Measurements from ENCODE around the gene COA8.
A peak's percentile ranks its signal among the peaks of the same experiment; 100 is the strongest.

COA8 gene

DNA sequence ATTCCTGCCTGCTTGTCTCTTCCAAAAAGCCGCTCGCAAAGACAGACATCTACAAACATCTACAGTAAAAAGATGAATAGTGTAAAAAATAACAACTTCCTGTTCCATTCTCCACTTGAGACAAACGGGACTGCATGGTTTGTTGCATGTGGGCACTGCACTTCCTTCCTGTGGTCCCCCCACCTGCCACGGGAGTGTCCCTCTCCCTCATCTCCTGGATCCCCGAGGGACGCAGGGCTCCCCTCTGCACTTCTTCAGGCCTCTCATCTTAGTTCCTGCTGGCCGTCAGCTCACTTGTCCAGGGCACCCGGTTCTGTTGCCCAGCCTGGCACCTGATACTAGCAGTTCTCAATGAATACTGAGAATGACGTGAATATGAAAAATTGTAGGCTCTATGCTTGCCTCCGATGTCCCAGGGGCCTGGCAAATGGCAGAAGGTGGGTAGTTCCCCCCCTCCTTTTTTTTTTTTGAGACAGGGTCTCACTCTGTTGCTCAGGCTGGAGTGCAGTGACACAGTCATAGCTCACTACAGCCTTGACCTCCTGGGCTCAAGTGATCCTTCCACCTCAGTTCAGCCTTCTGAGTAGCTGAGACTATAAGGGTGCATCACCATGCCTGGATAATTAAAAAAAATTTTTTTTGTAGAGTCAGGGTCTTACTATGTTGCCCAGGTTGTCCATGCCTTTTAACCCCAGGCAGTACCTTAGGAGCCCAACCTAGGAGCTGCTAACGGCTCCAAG lies 62.8 kb downstream of the COA8 start:
- no peak for DNase-seq

DNA sequence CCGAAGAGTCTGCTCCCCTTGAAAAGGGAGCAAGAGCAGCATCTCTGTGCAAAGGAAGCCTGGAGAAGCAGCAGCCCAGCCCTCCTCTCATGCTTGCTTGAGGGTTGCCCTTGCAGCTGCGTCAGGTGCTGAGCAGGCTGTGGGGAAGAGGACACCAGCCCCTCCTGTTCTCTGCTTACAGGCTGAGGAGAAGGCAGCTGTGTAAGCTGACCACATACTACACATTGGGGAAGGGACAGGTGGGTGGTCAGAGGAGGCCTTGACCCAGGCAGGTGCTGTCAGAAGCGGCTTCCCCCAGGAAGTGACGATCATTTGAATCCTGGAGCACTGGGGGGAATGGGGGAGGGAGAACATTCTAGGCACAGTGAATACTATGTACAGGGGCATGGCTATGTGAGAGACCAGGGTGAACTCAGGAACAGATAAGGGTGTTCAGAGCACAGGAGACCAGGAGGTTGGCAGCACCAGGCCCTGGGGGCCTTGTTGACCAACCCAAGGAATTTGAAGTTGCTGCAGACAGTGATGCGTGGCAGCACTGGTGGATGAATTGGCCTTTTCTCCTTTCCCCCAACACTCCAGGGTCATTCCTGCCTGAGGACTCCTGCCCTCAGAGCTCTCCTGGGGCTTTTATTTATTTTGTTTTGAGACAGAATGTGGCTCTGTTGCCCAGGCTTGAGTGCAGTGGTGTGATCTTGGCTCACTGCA lies 63.5 kb downstream of the COA8 start:
- peak; percentile 42 for DNase-seq

DNA sequence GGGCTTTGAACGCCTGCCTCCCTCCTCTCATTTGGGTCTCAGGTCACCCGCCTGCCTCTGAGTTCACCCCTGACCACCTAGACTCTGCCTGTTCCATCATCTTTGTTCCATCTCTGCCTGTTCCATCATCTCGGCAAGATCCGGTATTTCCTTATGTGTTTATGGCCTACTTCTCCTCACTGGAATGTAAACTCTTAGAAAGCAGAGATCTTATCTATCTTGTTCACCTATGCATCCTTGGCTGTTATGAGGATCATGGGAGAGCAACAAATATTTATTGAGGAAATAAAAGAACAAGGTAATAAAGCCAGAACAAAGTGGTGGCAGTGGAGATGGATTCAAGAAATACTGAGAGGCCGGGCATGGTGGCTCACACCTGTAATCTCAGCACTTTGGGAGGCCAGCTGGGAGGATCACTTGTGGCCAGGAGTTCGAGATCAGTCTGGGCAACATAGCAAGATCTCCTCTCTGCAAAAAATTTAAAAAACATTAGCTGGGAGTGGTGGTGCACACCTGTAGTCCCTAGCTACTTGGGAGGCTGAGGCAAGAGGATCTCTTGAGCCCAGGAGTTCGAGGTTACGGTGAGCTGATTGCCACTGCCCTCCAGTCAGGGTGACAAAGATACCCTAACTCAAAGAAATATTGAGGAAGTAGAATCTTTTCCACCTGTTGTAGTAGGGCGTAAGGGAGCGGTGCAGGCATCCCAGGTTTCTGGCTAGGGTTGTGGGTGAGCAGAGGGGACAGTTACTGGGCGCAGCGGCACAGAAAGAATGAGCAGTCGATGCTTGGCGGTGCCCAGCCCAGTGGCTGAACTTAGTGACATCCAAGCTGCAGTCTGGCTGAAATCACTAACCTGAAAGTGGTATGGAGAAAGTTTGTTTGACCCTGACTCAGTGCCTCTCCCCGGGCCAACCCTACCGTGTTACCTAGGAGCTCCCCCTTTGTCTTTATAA lies 64.6 kb downstream of the COA8 start:
- DNase-seq: peak; percentile 36

DNA sequence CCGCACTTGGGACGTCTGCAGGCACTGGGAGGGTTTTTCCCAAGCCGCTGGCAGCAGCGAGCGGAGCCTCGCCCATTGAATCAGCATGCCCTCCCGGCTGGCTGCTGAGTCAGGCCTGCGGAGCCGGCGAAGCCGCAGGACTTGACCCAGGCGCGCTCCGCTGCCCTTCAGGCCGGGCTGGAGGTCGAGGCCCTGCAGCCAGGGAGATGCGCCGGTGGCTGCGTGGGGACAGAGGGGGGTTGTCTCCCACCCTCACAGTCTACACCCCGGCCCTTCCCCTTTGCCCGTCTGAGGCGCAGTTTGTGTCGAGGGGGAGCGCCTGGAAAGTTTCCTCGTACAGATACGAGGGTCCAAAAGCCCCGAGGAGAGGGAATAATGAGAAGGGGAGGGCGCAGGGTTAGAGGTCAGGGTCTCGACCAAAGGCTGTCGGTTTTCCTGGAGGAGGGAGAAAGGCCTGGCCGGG lies 65.5 kb downstream of the COA8 start:
- DNase-seq: peak; percentile 67

DNA sequence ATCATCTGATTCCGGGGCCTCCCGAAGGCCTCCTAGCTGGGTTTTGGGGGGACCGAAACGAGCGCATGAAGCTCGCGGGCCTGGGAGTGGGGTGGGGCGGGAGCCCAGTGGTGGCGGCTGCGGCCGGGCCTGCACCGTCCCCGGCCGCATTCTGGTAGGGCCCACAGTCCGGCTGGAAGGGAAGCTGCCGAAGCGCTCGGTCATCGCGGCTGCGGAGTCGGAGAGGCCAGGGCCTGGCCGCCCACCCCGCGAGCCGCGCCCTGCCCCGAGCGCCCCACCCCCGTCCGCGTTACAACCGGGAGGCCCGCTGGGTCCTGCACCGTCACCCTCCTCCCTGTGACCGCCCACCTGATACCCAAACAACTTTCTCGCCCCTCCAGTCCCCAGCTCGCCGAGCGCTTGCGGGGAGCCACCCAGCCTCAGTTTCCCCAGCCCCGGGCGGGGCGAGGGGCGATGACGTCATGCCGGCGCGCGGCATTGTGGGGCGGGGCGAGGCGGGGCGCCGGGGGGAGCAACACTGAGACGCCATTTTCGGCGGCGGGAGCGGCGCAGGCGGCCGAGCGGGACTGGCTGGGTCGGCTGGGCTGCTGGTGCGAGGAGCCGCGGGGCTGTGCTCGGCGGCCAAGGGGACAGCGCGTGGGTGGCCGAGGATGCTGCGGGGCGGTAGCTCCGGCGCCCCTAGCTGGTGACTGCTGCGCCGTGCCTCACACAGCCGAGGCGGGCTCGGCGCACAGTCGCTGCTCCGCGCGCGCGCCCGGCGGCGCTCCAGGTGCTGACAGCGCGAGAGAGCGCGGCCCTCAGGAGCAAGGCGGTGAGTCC lies 66.1 kb downstream of the COA8 start, which contains the start of gene KLC1:
KLC1 (plus strand) TSS at position 528 of the 819 bp plus-strand sequence. CDS start 25,354 bp downstream, outside the sequence.
- peak; percentile 74 for DNase-seq

DNA sequence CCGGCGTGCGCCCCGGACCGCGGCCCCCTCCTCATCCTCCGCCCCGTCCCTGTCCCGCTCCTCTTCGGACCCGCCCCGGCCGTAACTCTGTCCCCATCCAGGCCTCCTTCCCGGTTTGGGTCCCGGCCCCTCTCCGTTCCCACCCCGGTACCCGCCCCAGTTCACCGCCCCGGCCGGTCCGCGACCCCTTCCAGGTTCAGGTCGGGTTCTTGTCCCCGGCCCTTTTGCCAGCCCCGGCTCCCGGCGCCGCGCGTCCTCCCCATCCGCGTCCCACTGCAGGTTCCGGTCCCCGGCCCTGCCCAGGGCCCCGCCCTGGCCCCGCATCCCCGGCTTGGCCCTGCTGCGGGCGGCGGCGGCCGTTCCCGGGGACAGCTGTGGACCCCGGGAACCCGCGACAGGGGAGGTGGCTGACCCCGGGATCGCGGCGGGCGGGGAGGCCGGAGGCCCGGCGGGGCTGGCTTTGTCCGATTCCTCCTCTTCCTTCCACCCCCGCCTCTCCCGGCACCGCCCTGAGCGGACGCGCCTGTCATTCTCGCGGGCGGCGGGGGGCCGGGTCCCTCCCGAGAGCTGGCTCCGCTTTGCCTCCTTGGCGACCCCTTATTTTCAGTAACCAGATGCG lies 66.9 kb downstream of the COA8 start:
- DNase-seq: peak; percentile 44

DNA sequence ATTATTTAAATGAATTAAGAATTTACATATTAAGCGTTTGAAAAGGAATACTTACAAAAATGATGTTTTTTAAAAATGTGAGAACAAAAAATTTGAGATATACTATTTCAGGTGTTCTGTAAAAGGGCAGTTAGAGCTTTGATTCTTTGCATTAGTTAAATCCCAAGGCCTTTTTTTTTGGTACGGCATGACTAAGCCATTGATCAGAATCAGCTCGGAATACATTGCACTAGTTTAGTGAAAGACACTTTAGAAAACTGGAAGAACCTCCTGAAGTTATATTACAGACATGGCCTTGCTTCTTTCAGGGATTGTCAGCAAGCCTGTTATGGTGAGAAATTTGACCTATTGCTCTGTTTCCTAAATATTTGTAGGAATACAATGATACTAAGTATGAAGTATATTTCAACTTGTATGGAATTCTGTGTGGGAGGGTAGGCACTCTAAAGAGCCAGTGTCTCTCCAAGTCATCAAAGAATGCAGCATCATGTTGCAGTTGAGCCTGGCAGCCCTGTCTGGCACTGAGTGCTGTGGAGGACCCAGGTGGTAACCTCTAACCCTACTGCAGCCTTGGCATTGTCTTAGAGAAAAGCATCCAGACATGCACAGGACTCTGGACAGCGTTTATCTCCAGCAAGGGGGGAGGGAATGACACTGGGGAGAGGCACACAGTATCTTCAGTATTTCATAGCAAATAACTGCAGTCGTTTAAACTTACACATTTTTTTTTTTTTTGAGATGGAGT lies 67.8 kb downstream of the COA8 start:
- DNase-seq: no peak

DNA sequence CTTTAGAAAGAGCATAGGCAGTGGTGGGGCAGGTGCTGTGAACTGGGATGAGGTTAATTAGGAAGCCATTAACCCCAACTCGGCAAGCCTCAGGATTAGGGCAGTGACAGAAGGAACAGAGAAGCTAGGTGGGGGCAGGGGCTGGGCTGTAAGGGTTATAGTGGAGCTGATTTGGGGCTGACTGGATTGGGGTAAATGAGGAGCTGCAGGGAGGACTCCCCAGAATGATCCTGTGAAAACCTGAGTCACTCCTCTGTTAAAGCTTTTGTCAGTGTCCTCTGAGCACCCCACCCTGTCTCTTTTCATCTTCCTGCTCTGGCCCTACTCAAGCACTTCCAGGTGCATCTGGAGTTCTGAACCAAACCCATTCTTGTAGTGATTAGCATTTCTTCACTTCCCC lies 70.6 kb downstream of the COA8 start:
- no peak for DNase-seq

DNA sequence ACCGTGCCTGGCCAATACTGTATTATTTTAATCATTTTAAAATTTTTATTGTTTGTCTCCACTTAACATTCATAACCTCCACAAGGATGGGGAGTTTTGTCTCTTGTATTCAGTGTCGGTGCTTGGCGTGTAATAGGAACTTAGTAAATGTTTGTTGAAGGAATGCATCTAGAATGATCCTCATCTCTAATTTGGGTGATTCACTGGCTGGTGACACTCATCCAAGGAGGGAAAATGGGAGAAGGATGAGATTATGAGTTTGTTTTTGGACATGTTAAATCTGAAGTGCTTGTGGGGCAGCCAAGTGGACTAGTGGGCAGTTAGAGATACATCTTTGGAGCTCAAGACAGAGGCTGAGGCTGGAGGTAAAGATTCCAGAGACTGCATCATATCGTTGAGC lies 71.4 kb downstream of the COA8 start:
- DNase-seq: no peak

DNA sequence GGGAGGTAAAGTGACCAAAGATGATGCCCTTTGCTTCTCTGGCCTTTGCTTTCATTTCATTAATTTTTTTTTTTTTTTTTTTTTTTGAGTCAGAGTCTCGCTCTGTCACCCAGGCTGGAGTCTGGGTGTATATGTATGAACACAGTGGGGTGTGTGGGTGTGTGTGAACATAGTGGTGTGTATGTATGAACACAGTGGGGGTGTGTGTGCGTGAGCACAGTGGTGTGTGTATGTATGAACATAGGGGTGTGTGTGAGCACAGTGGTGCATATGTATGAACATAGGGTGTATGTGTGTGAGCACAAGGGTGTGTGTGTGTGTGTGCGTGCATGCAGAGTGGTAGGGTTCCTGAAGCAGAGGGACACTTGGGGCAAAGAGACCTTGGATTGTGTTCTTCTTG lies 75.8 kb downstream of the COA8 start:
- DNase-seq: no peak
